GM21360 (cell line): ENCODE measurements around the gene EPHA8.

ENCODE experiments used
- ATAC-seq: cut with Tn5 transposase; IDR thresholded peaks from one replicate; pipeline ENCODE4 v1.9.1; 2021; ENCODE audit warnings: mild to moderate bottlenecking, moderate library complexity; ENCODE audit not compliant: unreplicated experiment

Gene EPHA8

GRCh38 chr1:22563671-22564602 lies 648 bp downstream of the EPHA8 start:
- ATAC-seq, result no peak

- no peak for ATAC-seq
These were observed 2.9 kb downstream of the EPHA8 start for GRCh38 chr1:22566161-22566560.

GRCh38 chr1:22567197-22567596 lies 3.9 kb downstream of the EPHA8 start:
- ATAC-seq, result no peak

- no peak for ATAC-seq
These were observed 4.7 kb downstream of the EPHA8 start for GRCh38 chr1:22567994-22568393.

- ATAC-seq, result no peak
These were observed 6.0 kb downstream of the EPHA8 start for GRCh38 chr1:22569269-22569668.

GRCh38 chr1:22570140-22570909 lies 7.0 kb downstream of the EPHA8 start:
- ATAC-seq, result no peak

- ATAC-seq, result no peak
These were observed 9.5 kb downstream of the EPHA8 start for GRCh38 chr1:22572818-22573217.

GRCh38 chr1:22573237-22573636 lies 9.9 kb downstream of the EPHA8 start:
- no peak for ATAC-seq

GRCh38 chr1:22575532-22576149 lies 12.4 kb downstream of the EPHA8 start:
- ATAC-seq, result no peak

- ATAC-seq, result no peak
These were observed 12.9 kb downstream of the EPHA8 start for GRCh38 chr1:22576150-22576544.

- no peak for ATAC-seq
These were observed 13.3 kb downstream of the EPHA8 start for GRCh38 chr1:22576617-22577016.

GRCh38 chr1:22578732-22579361 lies 15.6 kb downstream of the EPHA8 start:
- ATAC-seq, result no peak

GRCh38 chr1:22579541-22580155 lies 16.4 kb downstream of the EPHA8 start:
- no peak for ATAC-seq

GRCh38 chr1:22582661-22583635 lies 19.7 kb downstream of the EPHA8 start:
- ATAC-seq, result no peak

GRCh38 chr1:22584001-22584562 lies 20.8 kb downstream of the EPHA8 start:
- ATAC-seq, result no peak

GRCh38 chr1:22584970-22585369 lies 21.7 kb downstream of the EPHA8 start:
- no peak for ATAC-seq

GRCh38 chr1:22585471-22585870 lies 22.2 kb downstream of the EPHA8 start:
- no peak for ATAC-seq

- ATAC-seq, result no peak
These were observed 23.3 kb downstream of the EPHA8 start for GRCh38 chr1:22586356-22587130.
